Measurements from ENCODE around the gene ARSG. TPM values are rescaled to one million over a fixed set of nuclear protein-coding genes. Genes with fewer than 3 reads are reported as not detected.

ARSG gene
- total RNA-seq, 1 experiment from 2014 or later, result 7.9 TPM

GRCh38 chr17:68320311-68320865, 29.1 kb downstream of the ARSG start:
- peak; percentile 62 for ATAC-seq
- H3K4me3 Mint-ChIP-seq, result no peak overlapping the region
- TF ChIP-seq ATF6 (CRISPR knock-in tag; IDR thresholded peaks at IDR 0.05) (no peak), AFF4 (CRISPR knock-in tag; IDR thresholded peaks at IDR 0.05; ENCODE audit: borderline replicate concordance) (no peak), MAX (CRISPR knock-in tag; IDR thresholded peaks at IDR 0.05) (no peak), TP53 (CRISPR knock-in tag; IDR thresholded peaks at IDR 0.05) (no peak), GABPB1 (CRISPR knock-in tag; IDR thresholded peaks at IDR 0.05) (no peak), OVOL2 (CRISPR knock-in tag; IDR thresholded peaks at IDR 0.05; ENCODE audit: borderline replicate concordance) (no peak), ZNF138 (CRISPR knock-in tag; conservative IDR thresholded peaks at IDR 0.05) (no peak)

GRCh38 chr17:68320943-68321555, 29.8 kb downstream of the ARSG start:
- no peak for DNase-seq (ENCODE audit: low spot score)
- peak overlapping the region; percentile 73 for H3K27ac Mint-ChIP-seq
- no peak overlapping the region for H3K4me3 Mint-ChIP-seq
- ATAC-seq, result no peak
- CTCF ChIA-PET, result interaction anchor here (1.6 kb wide), 1 partner anchor 78 kb away, joined by 8 read pairs; no protein-coding TSS in a partner anchor
- no peaks in the 10 kb centered on the region; the same call in 1 of the 2 replicates for H3K27me3 Mint-ChIP-seq (ENCODE audit: low read depth)
- POLR2A ChIA-PET, result no interaction called here
- peak; percentile 52; the same call in 1 of the 2 replicates for TF ChIP-seq ZNF121 (CRISPR knock-in tag; IDR thresholded peaks at IDR 0.05)
- no peak for TF ChIP-seq STAT6 (CRISPR knock-in tag; conservative IDR thresholded peaks at IDR 0.05; ENCODE audit: low read depth)
- H3K4me1 Mint-ChIP-seq, result peaks cover 36% of the 10 kb centered on the region
- peaks cover 6% of the 10 kb centered on the region; the same call in 1 of the 2 replicates for H3K36me3 Mint-ChIP-seq
- H3K9me3 Mint-ChIP-seq, result peaks cover 15% of the 10 kb centered on the region

More at GRCh38 chr17:68320311-68320865, 29.1 kb downstream of the ARSG start:
- ChIA-PET POLR2A (no interaction called here), CTCF (interaction anchor here (1.6 kb wide), 1 partner anchor 79 kb away, joined by 8 read pairs; no protein-coding TSS in a partner anchor)
- no peaks in the 10 kb centered on the region for H3K27me3 Mint-ChIP-seq (ENCODE audit: low read depth)
- peaks cover 36% of the 10 kb centered on the region for H3K4me1 Mint-ChIP-seq
- peaks cover 6% of the 10 kb centered on the region; the same call in 1 of the 2 replicates for H3K36me3 Mint-ChIP-seq
- peaks cover 11% of the 10 kb centered on the region for H3K9me3 Mint-ChIP-seq
- H3K27ac Mint-ChIP-seq, result peak overlapping the region; percentile 73
- peak; percentile 36 for DNase-seq (ENCODE audit: low spot score)

- H3K27ac Mint-ChIP-seq, result peak overlapping the region; percentile 78
- H3K36me3 Mint-ChIP-seq, result peaks cover 6% of the 10 kb centered on the region; the same call in 1 of the 2 replicates
- peaks cover 36% of the 10 kb centered on the region for H3K4me1 Mint-ChIP-seq
- ChIA-PET POLR2A (no interaction called here), CTCF (interaction anchor here (1.4 kb wide), 1 partner anchor 77 kb away, joined by 4 read pairs; no protein-coding TSS in a partner anchor)
- no peaks in the 10 kb centered on the region; the same call in none of the 2 replicates for H3K27me3 Mint-ChIP-seq (ENCODE audit: low read depth)
- ATAC-seq, result no peak; the same call in 1 of the 2 replicates
- H3K9me3 Mint-ChIP-seq, result peaks cover 12% of the 10 kb centered on the region
- no peak overlapping the region for H3K4me3 Mint-ChIP-seq
- no peak for DNase-seq (ENCODE audit: low spot score)
- TF ChIP-seq FOXP1 (CRISPR knock-in tag; IDR thresholded peaks at IDR 0.05; ENCODE audit: borderline replicate concordance), result no peak
- no peak for TF ChIP-seq ZNF317 (CRISPR knock-in tag; IDR thresholded peaks at IDR 0.05; ENCODE audit: borderline replicate concordance, low read depth)
- TF ChIP-seq ZNF232 (CRISPR knock-in tag; IDR thresholded peaks at IDR 0.05), result no peak
- no peak for TF ChIP-seq ERG (CRISPR knock-in tag; IDR thresholded peaks at IDR 0.05)
Observed at GRCh38 chr17:68321556-68321954, 30.3 kb downstream of the ARSG start.
